GM23248 (cell line): ENCODE data around the gene CPVL.

Source experiments
- EZH2 ChIP-seq: fragments of 200-600 bp; sonication (generic); IDR thresholded peaks from 2 replicates; pipeline ENCODE4 v1.6.1; 2018; ENCODE audit warnings: antibody characterized with exemption, mild to moderate bottlenecking; ENCODE audit not compliant: insufficient read depth, poor library complexity, severe bottlenecking
- EZH2phosphoT487 ChIP-seq: fragments of 200-600 bp; sonication (generic); IDR thresholded peaks from 2 replicates; pipeline ENCODE4 v1.6.1; 2018; ENCODE audit warnings: antibody characterized with exemption, moderate library complexity, mild to moderate bottlenecking, low read depth; ENCODE audit not compliant: insufficient read depth

DNA sequence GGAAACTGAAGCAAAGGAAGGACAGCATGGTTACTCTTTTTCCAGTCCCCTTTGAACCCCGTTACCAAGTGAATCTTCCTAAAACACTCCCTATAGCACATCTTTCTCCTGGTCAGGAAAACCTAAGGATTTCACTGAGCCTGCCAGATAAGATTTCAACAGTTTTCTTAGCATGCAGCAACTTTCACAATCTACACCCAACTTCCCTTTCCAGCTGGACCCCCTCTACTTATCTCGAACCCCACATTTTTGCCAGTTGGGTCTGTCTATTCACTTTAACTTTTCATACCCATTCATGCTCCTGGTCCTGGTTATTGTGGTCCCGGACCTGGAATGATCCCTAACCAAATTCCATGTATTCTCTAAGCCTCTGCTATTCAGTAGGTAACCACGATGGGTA lies 14.9 kb upstream of the CPVL start:
- TF ChIP-seq EZH2 (no peak), EZH2phosphoT487 (no peak)
